HepG2 (cell line): Measurements from ENCODE around the gene ADGRV1. TPM values are rescaled to one million over a fixed set of nuclear protein-coding genes. Genes with fewer than 3 reads are reported as not detected.

Experiments
- ATAC-seq: fragments of 200-7000 bp; cut with Tn5 transposase; 3 replicates; pipeline ENCODE4 v1.9.1; 2020; ENCODE audit warnings: mild to moderate bottlenecking, moderate library complexity
- BruUV-seq: library from RNA; stranded (reverse); fragments of 400-500 nt; replicated peaks from 2 replicates; lab custom pipeline; 2021; lab: Mats Ljungman, UMichigan
- CTCF ChIA-PET: fragments of 300-600 bp; formaldehyde crosslinking; extraction: SDS; loops from one replicate; lab custom pipeline; 2021; ENCODE audit warnings: low total read pairs, inconsistent platforms, low intra/inter-chr PET ratio; lab: Yijun Ruan, JAX
- POLR2A ChIA-PET: fragments of 350-600 bp; sonication (Branson Sonifier 250); formaldehyde crosslinking; loops from one replicate; lab custom pipeline; 2020; ENCODE audit warnings: antibody characterized with exemption, inconsistent platforms; lab: Yijun Ruan, JAX
- DNase-seq: peaks from one replicate; pipeline ENCODE4 v3.0.0-alpha.2; 2015; ENCODE audit warnings: low spot score
- FAIRE-seq: peaks from 3 replicates; lab custom pipeline; 2011; peaks lifted over from hg19 to GRCh38; lab: Jason Lieb, UNC
- H2AFZ ChIP-seq: one replicate; pipeline ENCODE4 v1.6.1; 2011; ENCODE audit warnings: low read length, inconsistent platforms
- H3K27ac ChIP-seq: fragments of 300-600 bp; 3 replicates; pipeline ENCODE4 v1.8.0; 2011; ENCODE audit warnings: mixed run types, mild to moderate bottlenecking, mixed read lengths, low read length, inconsistent platforms; ENCODE audit not compliant: insufficient read depth; ENCODE audit errors: extremely low read length
- H3K27me3 ChIP-seq, 2 experiments: fragments of 200-600 bp in 1 of 2; 2 replicates in 1 of 2; 3 replicates in 1 of 2; pipeline versions ENCODE4 v1.6.0 to v1.8.0; 2011; ENCODE audit warnings: low read length in 2 of 2, mild to moderate bottlenecking in 2 of 2, moderate library complexity in 2 of 2, inconsistent platforms in 1 of 2; ENCODE audit not compliant: insufficient read depth in 2 of 2, control insufficient read depth in 1 of 2
- H3K36me3 ChIP-seq, 2 experiments: fragments of 200-600 bp in 1 of 2; replicated peaks in 1 of 2; 2 replicates in 1 of 2; 3 replicates in 1 of 2; pipeline versions ENCODE4 v1.5.1 to v1.8.0; 2011; ENCODE audit warnings: low read length in 2 of 2, inconsistent platforms in 1 of 2; ENCODE audit not compliant: insufficient read depth in 2 of 2, control insufficient read depth in 1 of 2
- H3K4me1 ChIP-seq: 2 replicates; pipeline ENCODE4 v1.5.1; 2012; ENCODE audit warnings: low read length, inconsistent platforms; ENCODE audit not compliant: insufficient read depth
- H3K4me2 ChIP-seq: 2 replicates; pipeline ENCODE4 v1.6.0; 2011; ENCODE audit warnings: low read depth, low read length, inconsistent platforms
- H3K4me3 ChIP-seq, 3 experiments: fragments of 200-600 bp in 1 of 3; sonication (generic), shearing (Covaris generic) in 1 of 3; replicated peaks in 1 of 3; 2 replicates each; pipeline ENCODE4 v1.5.1; 2011 to 2016; ENCODE audit warnings: low read length in 3 of 3, inconsistent platforms in 2 of 3, low read depth in 2 of 3, mild to moderate bottlenecking in 2 of 3, control low read depth in 1 of 3, mixed read lengths in 1 of 3; ENCODE audit not compliant: insufficient read depth in 1 of 3
- H3K79me2 ChIP-seq: one replicate; pipeline ENCODE4 v1.6.1; 2011; ENCODE audit warnings: low read length, inconsistent platforms; ENCODE audit not compliant: insufficient read depth
- H3K9ac ChIP-seq: 2 replicates; pipeline ENCODE4 v1.6.0; 2011; ENCODE audit warnings: mild to moderate bottlenecking, low read depth, low read length, inconsistent platforms; ENCODE audit not compliant: insufficient read depth
- H3K9me3 ChIP-seq: 2 replicates; pipeline ENCODE4 v1.5.1; 2012; ENCODE audit warnings: mild to moderate bottlenecking, low read length
- H4K20me1 ChIP-seq: 2 replicates; pipeline ENCODE4 v1.6.0; 2011; ENCODE audit warnings: inconsistent platforms, mild to moderate bottlenecking, low read length, moderate library complexity; ENCODE audit not compliant: insufficient read depth
- CCAR2 ChIP-seq: fragments of 200-400 bp; formaldehyde crosslinking; optimal IDR thresholded peaks from 2 replicates; pipeline ENCODE3; 2018; ENCODE audit warnings: low read depth, mild to moderate bottlenecking, low read length, moderate library complexity
- FOXJ3 ChIP-seq: sonication (generic); formaldehyde crosslinking; IDR thresholded peaks from 2 replicates; pipeline ENCODE4 v1.4.0; 2020; ENCODE audit warnings: missing genetic modification reagents, mild to moderate bottlenecking, borderline replicate concordance
- GPN1 ChIP-seq: sonication (generic); formaldehyde crosslinking; IDR thresholded peaks from 2 replicates; pipeline ENCODE4 v1.5.1; 2020; ENCODE audit warnings: missing genetic modification reagents, borderline replicate concordance
- NFATC3 ChIP-seq: sonication (generic); formaldehyde crosslinking; IDR thresholded peaks from 2 replicates; pipeline ENCODE4 v1.5.1; 2020; ENCODE audit warnings: mild to moderate bottlenecking, missing genetic modification reagents
- RBAK ChIP-seq: sonication (generic); formaldehyde crosslinking; IDR thresholded peaks from 2 replicates; pipeline ENCODE4 v1.5.1; 2020; ENCODE audit warnings: mild to moderate bottlenecking, missing genetic modification reagents
- RFX1 ChIP-seq: fragments of 450-650 bp; IDR thresholded peaks from 2 replicates; pipeline ENCODE4 v1.6.1; 2017
- SMC3 ChIP-seq: IDR thresholded peaks from 2 replicates; pipeline ENCODE4 v1.6.1; 2011; ENCODE audit warnings: low read length, improper control_type of control experiment
- SP4 ChIP-seq: sonication (generic); formaldehyde crosslinking; IDR thresholded peaks from 2 replicates; pipeline ENCODE4 v1.8.1; 2023; ENCODE audit warnings: mild to moderate bottlenecking, missing genetic modification reagents
- STAG1 ChIP-seq: sonication (generic); formaldehyde crosslinking; IDR thresholded peaks from 2 replicates; pipeline ENCODE4 v1.4.0; 2020; ENCODE audit warnings: missing genetic modification reagents
- ZFP82 ChIP-seq: sonication (generic); formaldehyde crosslinking; IDR thresholded peaks from 2 replicates; pipeline ENCODE4 v1.5.1; 2020; ENCODE audit warnings: mild to moderate bottlenecking, missing genetic modification reagents, borderline replicate concordance
- ZNF839 ChIP-seq: sonication (generic); formaldehyde crosslinking; IDR thresholded peaks from 2 replicates; pipeline ENCODE4 v1.4.0; 2020; ENCODE audit warnings: missing genetic modification reagents, mild to moderate bottlenecking, borderline replicate concordance
- WGBS: methylation state at CpG from one replicate; pipeline ENCODE4 v1.1.6; 2017; ENCODE audit warnings: low lambda C conversion rate; 5-methylcytosine and 5-hydroxymethylcytosine counted together
- in situ Hi-C: cut with HindIII; loops from 2 replicates; pipeline ENCODE4 v1.10.0; 2017; ENCODE audit warnings: low pct_unique_long_range_greater_than_20kb; ENCODE audit not compliant: extremely low pct_ligation_motif_present
- intact Hi-C: fragments of 100-400 bp; cut with micrococcal nuclease; formaldehyde crosslinking; loops from one replicate; pipeline ENCODE4 v1.10.0; 2022; ENCODE audit not compliant: unreplicated experiment
- polyA plus RNA-seq, 8 experiments: library from polyadenylated mRNA; depleted of rRNA in 3 of 8; stranded (reverse) in 7 of 8; unstranded in 1 of 8; fragments of >200 nt; fragmentation: Illumina TruSeq in 4 of 8; extraction: Trizol in 4 of 8; gene quantifications; 2 replicates each; pipeline versions ENCODE4 v1.2.1 to v1.2.3, GENCODE V29; 2011 to 2016; ENCODE audit warnings: low read depth in 4 of 8, missing spikeins in 1 of 8, mixed read lengths in 1 of 8; ENCODE audit not compliant: insufficient read depth in 1 of 8
- total RNA-seq, 5 experiments: library from RNA; depleted of rRNA; stranded (reverse); fragments of >200 nt; fragmentation: Illumina TruSeq; extraction: Trizol; gene quantifications; 2 replicates each; pipeline ENCODE4 v1.2.3, GENCODE V29; 2016; ENCODE audit warnings: low read depth in 1 of 5
- TF ChIP-seq, protein P1 (sequence below): sonication (generic); formaldehyde crosslinking; IDR thresholded peaks from 2 replicates; pipeline ENCODE4 v1.5.0; 2020; ENCODE audit warnings: mild to moderate bottlenecking, missing genetic modification reagents, moderate library complexity
- TF ChIP-seq, protein P2 (sequence below): sonication (generic); formaldehyde crosslinking; IDR thresholded peaks from 2 replicates; pipeline ENCODE4 v1.9.0; 2021; ENCODE audit warnings: missing genetic modification reagents, borderline replicate concordance
- TF ChIP-seq, protein P3 (sequence below): sonication (generic); formaldehyde crosslinking; IDR thresholded peaks from 2 replicates; pipeline ENCODE4 v1.4.0; 2020; ENCODE audit warnings: mild to moderate bottlenecking, missing genetic modification reagents

Gene ADGRV1
- total and polyA plus RNA-seq, 2 of the 13 experiments (the other 11 are each of a cell fraction or from before 2014, with no cell fraction given): 1.7 to 3.9 TPM

DNA sequence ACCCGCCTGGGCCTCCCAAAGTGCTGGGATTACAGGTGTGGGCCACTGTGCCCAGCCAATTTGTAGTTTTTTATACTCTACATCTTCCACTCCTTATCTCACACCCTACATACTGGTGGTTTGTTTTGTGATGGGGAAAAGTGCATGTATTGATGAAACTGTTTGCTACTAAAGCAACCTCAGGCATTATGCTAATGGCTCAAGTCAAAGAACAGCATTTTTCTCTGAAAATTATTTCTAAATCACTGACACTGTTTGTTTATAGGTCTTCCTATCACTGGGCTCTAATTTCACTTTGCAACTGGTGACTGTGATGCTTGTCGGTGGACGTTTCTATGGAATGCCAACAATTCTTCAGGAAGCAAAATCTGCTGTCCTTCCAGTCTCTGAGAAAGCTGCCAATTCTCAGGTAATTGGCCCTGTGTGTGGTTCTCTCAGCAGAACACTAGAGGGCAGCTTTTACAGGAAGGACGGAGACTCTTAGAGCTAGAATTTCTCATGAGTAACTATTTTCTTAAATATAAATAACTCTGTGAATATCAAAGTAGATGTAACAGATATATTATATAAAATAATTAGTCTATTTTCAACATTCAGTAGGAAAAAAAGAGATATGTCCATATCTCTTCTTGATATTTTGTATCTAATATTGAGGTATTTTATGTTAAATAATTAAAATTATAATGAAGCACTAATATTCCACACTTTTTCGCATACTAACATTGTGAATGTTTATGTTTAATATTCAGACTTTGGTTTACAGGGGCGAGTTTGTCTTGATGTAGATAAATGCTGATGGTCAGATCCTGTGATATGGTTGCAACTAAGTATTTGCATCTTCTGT is 244.1 kb downstream of the ADGRV1 start:
- Histone ChIP-seq H3K4me1 (no peaks in the 10 kb centered on the region), H3K27ac (no peak overlapping the region), H3K9ac (no peak overlapping the region), H3K4me3 (no peak overlapping the region), H4K20me1 (no peaks in the 10 kb centered on the region), H3K9me3 (no peaks in the 10 kb centered on the region), H3K36me3 (no peaks in the 10 kb centered on the region), H2AFZ (no peak overlapping the region), H3K79me2 (no peaks in the 10 kb centered on the region), H3K27me3 (peaks cover 0 to 5% of the 10 kb centered on the region in 2 experiments; a peak in 1 of 5 replicates), H3K4me2 (no peak overlapping the region)
- FAIRE-seq: no peak
- BruUV-seq: no TSS peak
- intact Hi-C loops: loop anchor here (1.0 kb wide), 1 partner anchor 617 kb away; no protein-coding TSS in a partner anchor
- CTCF ChIA-PET: interaction anchor here (1.2 to 2.2 kb wide), 2 partner anchors 615 to 617 kb away, joined by 3 to 11 read pairs; no protein-coding TSS in a partner anchor
- DNase-seq: peak; percentile 25
- POLR2A ChIA-PET: no interaction called here
- peak; percentile 83 for ATAC-seq
- in situ Hi-C loops: no loop called here
- TF ChIP-seq, protein P1, sequence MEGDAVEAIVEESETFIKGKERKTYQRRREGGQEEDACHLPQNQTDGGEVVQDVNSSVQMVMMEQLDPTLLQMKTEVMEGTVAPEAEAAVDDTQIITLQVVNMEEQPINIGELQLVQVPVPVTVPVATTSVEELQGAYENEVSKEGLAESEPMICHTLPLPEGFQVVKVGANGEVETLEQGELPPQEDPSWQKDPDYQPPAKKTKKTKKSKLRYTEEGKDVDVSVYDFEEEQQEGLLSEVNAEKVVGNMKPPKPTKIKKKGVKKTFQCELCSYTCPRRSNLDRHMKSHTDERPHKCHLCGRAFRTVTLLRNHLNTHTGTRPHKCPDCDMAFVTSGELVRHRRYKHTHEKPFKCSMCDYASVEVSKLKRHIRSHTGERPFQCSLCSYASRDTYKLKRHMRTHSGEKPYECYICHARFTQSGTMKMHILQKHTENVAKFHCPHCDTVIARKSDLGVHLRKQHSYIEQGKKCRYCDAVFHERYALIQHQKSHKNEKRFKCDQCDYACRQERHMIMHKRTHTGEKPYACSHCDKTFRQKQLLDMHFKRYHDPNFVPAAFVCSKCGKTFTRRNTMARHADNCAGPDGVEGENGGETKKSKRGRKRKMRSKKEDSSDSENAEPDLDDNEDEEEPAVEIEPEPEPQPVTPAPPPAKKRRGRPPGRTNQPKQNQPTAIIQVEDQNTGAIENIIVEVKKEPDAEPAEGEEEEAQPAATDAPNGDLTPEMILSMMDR: peak; percentile 57
- TF ChIP-seq SMC3: peak; percentile 64
- TF ChIP-seq CCAR2: no peak
- peak; percentile 45 for TF ChIP-seq STAG1
- TF ChIP-seq ZFP82 (CRISPR knock-in tag): no peak
- TF ChIP-seq FOXJ3 (CRISPR knock-in tag): no peak
- no peak for TF ChIP-seq ZNF839 (CRISPR knock-in tag)
- TF ChIP-seq, protein P2, sequence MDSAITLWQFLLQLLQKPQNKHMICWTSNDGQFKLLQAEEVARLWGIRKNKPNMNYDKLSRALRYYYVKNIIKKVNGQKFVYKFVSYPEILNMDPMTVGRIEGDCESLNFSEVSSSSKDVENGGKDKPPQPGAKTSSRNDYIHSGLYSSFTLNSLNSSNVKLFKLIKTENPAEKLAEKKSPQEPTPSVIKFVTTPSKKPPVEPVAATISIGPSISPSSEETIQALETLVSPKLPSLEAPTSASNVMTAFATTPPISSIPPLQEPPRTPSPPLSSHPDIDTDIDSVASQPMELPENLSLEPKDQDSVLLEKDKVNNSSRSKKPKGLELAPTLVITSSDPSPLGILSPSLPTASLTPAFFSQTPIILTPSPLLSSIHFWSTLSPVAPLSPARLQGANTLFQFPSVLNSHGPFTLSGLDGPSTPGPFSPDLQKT (CRISPR knock-in tag): no peak
- no peak for TF ChIP-seq RBAK (CRISPR knock-in tag)
- TF ChIP-seq NFATC3 (CRISPR knock-in tag): no peak
- no peak for TF ChIP-seq RFX1
- no peak for TF ChIP-seq GPN1
- TF ChIP-seq SP4 (CRISPR knock-in tag): no peak
- TF ChIP-seq, protein P3, sequence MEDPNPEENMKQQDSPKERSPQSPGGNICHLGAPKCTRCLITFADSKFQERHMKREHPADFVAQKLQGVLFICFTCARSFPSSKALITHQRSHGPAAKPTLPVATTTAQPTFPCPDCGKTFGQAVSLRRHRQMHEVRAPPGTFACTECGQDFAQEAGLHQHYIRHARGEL (CRISPR knock-in tag): no peak
- WGBS: 16% methylated on average over 6 of the region's 6 CpGs
